Neural crest cell (in vitro differentiated cells): ENCODE measurements around the gene KLHL7. TPM values are rescaled to one million over a fixed set of nuclear protein-coding genes. Genes with fewer than 3 reads are reported as not detected.

Experiments used
- DNase-seq: peaks from one replicate; pipeline ENCODE4 v3.0.0; 2021; ENCODE audit warnings: low read depth, mixed read lengths, low spot score
- H3K27ac Mint-ChIP-seq: one replicate; pipeline ENCODE4 v1.8.0; 2021; ENCODE audit warnings: mild to moderate bottlenecking, mixed read lengths; ENCODE audit not compliant: unreplicated experiment
- H3K27me3 Mint-ChIP-seq: 2 replicates; pipeline ENCODE4 v1.8.0; 2021; ENCODE audit warnings: low read depth, mild to moderate bottlenecking, mixed read lengths
- H3K36me3 Mint-ChIP-seq: 2 replicates; pipeline ENCODE4 v1.8.0; 2021; ENCODE audit warnings: low read depth, mild to moderate bottlenecking, mixed read lengths
- H3K4me1 Mint-ChIP-seq: 2 replicates; pipeline ENCODE4 v1.8.0; 2021; ENCODE audit warnings: mixed read lengths
- H3K4me3 Mint-ChIP-seq: one replicate; pipeline ENCODE4 v1.8.0; 2021; ENCODE audit warnings: mild to moderate bottlenecking, mixed read lengths
- H3K9me3 Mint-ChIP-seq: 2 replicates; pipeline ENCODE4 v1.8.0; 2021; ENCODE audit warnings: mixed read lengths
- total RNA-seq: library from RNA; stranded (reverse); gene quantifications from 2 replicates; pipeline ENCODE4 v1.2.1, GENCODE V29; 2021
- TF ChIP-seq, protein P1 (sequence below): fragments of 200-600 bp; sonication (generic); conservative IDR thresholded peaks from 2 replicates; pipeline ENCODE4 v1.5.0; 2021; ENCODE audit warnings: antibody characterized with exemption, mild to moderate bottlenecking

KLHL7 gene
- total RNA-seq, 1 donor from 2014 or later: 47.6 TPM

DNA sequence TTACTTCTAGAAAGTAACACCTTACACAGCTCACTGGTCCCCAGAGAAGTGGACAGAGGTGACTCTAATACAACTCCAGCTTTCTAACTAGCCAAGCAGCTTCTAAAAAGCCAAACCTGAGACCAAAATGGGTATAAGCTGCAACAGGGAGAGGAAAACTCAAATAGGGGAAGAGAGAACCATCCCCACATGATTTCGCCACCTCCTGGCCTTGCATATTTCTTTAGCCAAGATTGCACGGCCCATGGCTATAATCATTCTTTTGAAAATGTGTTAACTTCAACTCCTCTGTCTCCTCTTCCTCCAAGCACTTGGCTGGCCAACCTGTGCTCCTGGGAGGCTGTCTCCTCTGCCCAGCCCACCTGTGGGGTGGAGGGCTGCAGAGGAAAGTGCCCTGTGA, 104.9 kb downstream of the KLHL7 start:
- no peak for DNase-seq
- Mint-ChIP-seq H3K9me3 (no peaks in the 10 kb centered on the region), H3K27me3 (no peaks in the 10 kb centered on the region), H3K27ac (no peak overlapping the region), H3K36me3 (peaks cover 2% of the 10 kb centered on the region), H3K4me3 (no peak overlapping the region), H3K4me1 (no peaks in the 10 kb centered on the region)
- TF ChIP-seq, protein P1, sequence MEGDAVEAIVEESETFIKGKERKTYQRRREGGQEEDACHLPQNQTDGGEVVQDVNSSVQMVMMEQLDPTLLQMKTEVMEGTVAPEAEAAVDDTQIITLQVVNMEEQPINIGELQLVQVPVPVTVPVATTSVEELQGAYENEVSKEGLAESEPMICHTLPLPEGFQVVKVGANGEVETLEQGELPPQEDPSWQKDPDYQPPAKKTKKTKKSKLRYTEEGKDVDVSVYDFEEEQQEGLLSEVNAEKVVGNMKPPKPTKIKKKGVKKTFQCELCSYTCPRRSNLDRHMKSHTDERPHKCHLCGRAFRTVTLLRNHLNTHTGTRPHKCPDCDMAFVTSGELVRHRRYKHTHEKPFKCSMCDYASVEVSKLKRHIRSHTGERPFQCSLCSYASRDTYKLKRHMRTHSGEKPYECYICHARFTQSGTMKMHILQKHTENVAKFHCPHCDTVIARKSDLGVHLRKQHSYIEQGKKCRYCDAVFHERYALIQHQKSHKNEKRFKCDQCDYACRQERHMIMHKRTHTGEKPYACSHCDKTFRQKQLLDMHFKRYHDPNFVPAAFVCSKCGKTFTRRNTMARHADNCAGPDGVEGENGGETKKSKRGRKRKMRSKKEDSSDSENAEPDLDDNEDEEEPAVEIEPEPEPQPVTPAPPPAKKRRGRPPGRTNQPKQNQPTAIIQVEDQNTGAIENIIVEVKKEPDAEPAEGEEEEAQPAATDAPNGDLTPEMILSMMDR: no peak

GRCh38 chr7:23211589-23211988, 106.0 kb downstream of the KLHL7 start:
- no peak overlapping the region for H3K27ac Mint-ChIP-seq
- TF ChIP-seq, protein P1: no peak
- no peaks in the 10 kb centered on the region for H3K4me1 Mint-ChIP-seq
- H3K27me3 Mint-ChIP-seq: no peaks in the 10 kb centered on the region
- H3K9me3 Mint-ChIP-seq: no peaks in the 10 kb centered on the region
- H3K4me3 Mint-ChIP-seq: no peak overlapping the region
- no peak for DNase-seq
- H3K36me3 Mint-ChIP-seq: no peaks in the 10 kb centered on the region

GRCh38 chr7:23212395-23212794, 106.8 kb downstream of the KLHL7 start:
- H3K4me1 Mint-ChIP-seq: no peaks in the 10 kb centered on the region
- peak overlapping the region; percentile 23 for H3K27ac Mint-ChIP-seq

GRCh38 chr7:23212841-23213240, 107.3 kb downstream of the KLHL7 start:
- H3K36me3 Mint-ChIP-seq: no peaks in the 10 kb centered on the region
- peak overlapping the region; percentile 23 for H3K27ac Mint-ChIP-seq
- no peaks in the 10 kb centered on the region for H3K9me3 Mint-ChIP-seq
- no peaks in the 10 kb centered on the region for H3K4me1 Mint-ChIP-seq
- no peak overlapping the region for H3K4me3 Mint-ChIP-seq
- no peak for DNase-seq
- TF ChIP-seq, protein P1: no peak
- H3K27me3 Mint-ChIP-seq: no peaks in the 10 kb centered on the region

More at GRCh38 chr7:23212395-23212794, 106.8 kb downstream of the KLHL7 start:
- Mint-ChIP-seq H3K4me3 (no peak overlapping the region), H3K36me3 (no peaks in the 10 kb centered on the region), H3K9me3 (no peaks in the 10 kb centered on the region), H3K27me3 (no peaks in the 10 kb centered on the region)
- DNase-seq: no peak
- TF ChIP-seq, protein P1: no peak

DNA sequence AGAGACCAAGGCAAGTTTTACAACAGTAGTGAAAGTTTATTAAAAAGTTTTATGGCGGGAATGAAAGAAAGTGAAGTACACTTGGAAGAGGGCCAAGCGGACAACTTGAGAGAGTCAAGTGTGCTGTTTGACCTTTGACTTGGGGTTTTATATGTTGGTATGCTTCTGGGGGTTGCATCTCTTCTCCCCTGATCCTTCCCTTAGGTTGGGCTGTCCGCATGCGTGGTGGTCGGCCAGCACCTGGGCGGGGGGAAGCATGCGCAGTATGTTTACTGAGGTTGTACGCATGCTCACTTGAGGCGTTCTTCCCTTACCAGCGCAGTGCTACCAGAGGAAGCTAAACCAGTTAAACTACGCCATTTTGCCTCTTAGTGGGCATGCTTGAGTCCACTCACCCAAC, 108.2 kb downstream of the KLHL7 start:
- Mint-ChIP-seq H3K36me3 (no peaks in the 10 kb centered on the region), H3K9me3 (no peaks in the 10 kb centered on the region), H3K4me1 (no peaks in the 10 kb centered on the region), H3K27ac (no peak overlapping the region), H3K4me3 (no peak overlapping the region), H3K27me3 (no peaks in the 10 kb centered on the region)
- TF ChIP-seq, protein P1: no peak
- DNase-seq: no peak

GRCh38 chr7:23214423-23214822, 108.8 kb downstream of the KLHL7 start:
- TF ChIP-seq, protein P1: no peak

More at GRCh38 chr7:23214423-23214822, 108.8 kb downstream of the KLHL7 start:
- Mint-ChIP-seq H3K4me1 (no peaks in the 10 kb centered on the region), H3K27ac (no peak overlapping the region), H3K36me3 (no peaks in the 10 kb centered on the region), H3K27me3 (no peaks in the 10 kb centered on the region), H3K4me3 (no peak overlapping the region), H3K9me3 (no peaks in the 10 kb centered on the region)
- DNase-seq: no peak
